AG04449 (cell line): ENCODE results near the gene CCNQ.

Source experiments
- CTCF ChIA-PET: fragments of 350-600 bp; formaldehyde crosslinking; extraction: SDS; loops from one replicate; lab custom pipeline; 2021; ENCODE audit warnings: antibody characterized with exemption; lab: Yijun Ruan, JAX
- POLR2A ChIA-PET: fragments of 400-600, 350-600 bp; formaldehyde crosslinking; extraction: SDS; loops from one replicate; lab custom pipeline; 2020; ENCODE audit warnings: antibody characterized with exemption, inconsistent platforms; lab: Yijun Ruan, JAX
- DNase-seq: peaks from one replicate; pipeline ENCODE4 v3.0.0-alpha.2; 2010; ENCODE audit warnings: low read depth, low spot score
- H3K4me3 ChIP-seq: 2 replicates; pipeline ENCODE4 v1.5.1; 2011; ENCODE audit warnings: low read depth, mild to moderate bottlenecking, control low read depth, low read length
- CTCF ChIP-seq: IDR thresholded peaks from one replicate; pipeline ENCODE4 v1.5.1; 2011; ENCODE audit warnings: mild to moderate bottlenecking, moderate library complexity, low read length, control low read depth, inconsistent platforms; ENCODE audit not compliant: insufficient read depth; ENCODE audit errors: missing control alignments

The CCNQ gene

GRCh38 chrX:153576961-153577360, 22.0 kb downstream of the CCNQ start:
- POLR2A ChIA-PET = no interaction called here
- DNase-seq = no peak
- CTCF ChIA-PET = interaction anchor here (0.9 to 1.1 kb wide), 3 partner anchors 21 to 91 kb away, joined by 3 to 4 read pairs (median 3); no protein-coding TSS in a partner anchor
- TF ChIP-seq CTCF = no peak
- H3K4me3 ChIP-seq = no peak overlapping the region

GRCh38 chrX:153576239-153576870, 22.6 kb downstream of the CCNQ start:
- TF ChIP-seq CTCF = no peak
- no peak for DNase-seq
- ChIA-PET POLR2A (no interaction called here), CTCF (interaction anchor here (0.9 to 1.1 kb wide), 4 partner anchors 10 to 91 kb away, joined by 3 to 4 read pairs (median 3); no protein-coding TSS in a partner anchor)
- H3K4me3 ChIP-seq = no peak overlapping the region

- no peak for DNase-seq
- ChIA-PET CTCF (interaction anchor here (0.8 to 1.1 kb wide), 2 partner anchors 35 to 95 kb away, joined by 3 to 5 read pairs; no protein-coding TSS in a partner anchor), POLR2A (no interaction called here)
- H3K4me3 ChIP-seq = no peak overlapping the region
- TF ChIP-seq CTCF = no peak
These were observed 25.0 kb downstream of the CCNQ start for GRCh38 chrX:153573984-153574383.

- ChIA-PET CTCF (no interaction called here), POLR2A (no interaction called here)
- H3K4me3 ChIP-seq = no peak overlapping the region
- no peak for TF ChIP-seq CTCF
- DNase-seq = no peak
These were observed 26.3 kb downstream of the CCNQ start for GRCh38 chrX:153572601-153573000.

GRCh38 chrX:153571534-153571908, 27.4 kb downstream of the CCNQ start:
- no peak overlapping the region for H3K4me3 ChIP-seq
- TF ChIP-seq CTCF = no peak

GRCh38 chrX:153569475-153569874, 29.5 kb downstream of the CCNQ start:
- DNase-seq = no peak
- no peak for TF ChIP-seq CTCF
- H3K4me3 ChIP-seq = no peak overlapping the region
- ChIA-PET POLR2A (no interaction called here), CTCF (no interaction called here)

More at GRCh38 chrX:153571534-153571908, 27.4 kb downstream of the CCNQ start:
- ChIA-PET POLR2A (no interaction called here), CTCF (interaction anchor here (0.7 kb wide), 1 partner anchor 17 kb away, joined by 3 read pairs; no protein-coding TSS in a partner anchor)
- DNase-seq = no peak
